Measurements from ENCODE around the gene ZNF585A.
A peak's percentile ranks its signal among the peaks of the same experiment; 100 is the strongest.
"Not testable (repeated sequence)": the region's sequence is repeated elsewhere in the genome, so short reads cannot be mapped to it uniquely, and the experiment has no call there.

Gene ZNF585A

DNA sequence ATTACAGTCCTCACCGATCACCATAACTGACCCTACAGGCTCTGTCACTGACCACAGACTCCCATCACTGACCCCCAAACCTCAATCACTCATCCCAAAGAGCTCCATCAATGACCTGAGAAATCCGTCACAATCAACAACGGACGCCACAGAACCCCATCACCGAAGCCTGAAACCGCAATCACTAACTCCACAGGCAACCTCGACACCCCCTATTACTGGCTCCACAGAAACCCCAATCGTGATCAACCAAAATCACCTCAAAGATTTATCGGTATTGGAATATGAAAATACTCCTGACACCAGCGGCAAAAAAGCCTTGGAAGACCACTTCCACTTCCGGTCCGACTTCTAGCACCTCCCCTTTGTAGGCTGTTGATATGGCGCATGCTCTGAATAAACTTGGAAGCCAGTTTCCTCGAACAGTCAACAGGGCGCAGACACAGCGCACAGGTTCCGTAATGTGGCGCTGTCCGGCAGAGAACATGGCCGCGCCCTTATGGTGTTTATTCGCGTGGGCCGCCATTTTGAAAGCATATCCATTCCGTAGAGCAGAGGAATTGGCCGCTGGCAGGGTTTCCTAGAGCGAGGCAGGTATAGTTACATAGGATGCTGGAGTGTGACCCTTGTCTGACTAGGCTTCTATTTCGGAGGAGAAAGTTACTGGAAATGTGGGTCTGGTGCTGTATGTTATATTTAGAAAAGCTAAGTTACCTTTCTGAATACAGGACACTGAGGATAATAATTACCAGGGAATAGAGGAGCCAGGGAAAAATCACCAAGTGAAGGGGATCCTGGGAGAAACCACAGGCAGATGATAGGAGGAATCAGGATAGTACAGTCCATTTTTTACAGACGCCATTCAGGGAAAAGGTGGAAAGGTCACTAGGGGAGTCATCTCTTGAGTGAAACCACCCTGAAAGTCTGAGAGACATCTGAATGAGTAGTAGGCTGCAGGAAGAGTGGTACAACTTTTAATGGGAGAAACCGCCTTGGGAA, at the start of gene ZNF585A:
Gene ZNF585A (minus strand): TSS at position 328 of the 999 bp plus-strand sequence. CDS start 2,785 bp downstream, outside the sequence.
- peak; percentile 98 for DNase-seq

- DNase-seq = no peak
Observed at GRCh38 chr19:37221136-37221535, 48.6 kb upstream of the ZNF585A start.

GRCh38 chr19:37220383-37220782, 47.9 kb upstream of the ZNF585A start:
- DNase-seq = no peak

DNA sequence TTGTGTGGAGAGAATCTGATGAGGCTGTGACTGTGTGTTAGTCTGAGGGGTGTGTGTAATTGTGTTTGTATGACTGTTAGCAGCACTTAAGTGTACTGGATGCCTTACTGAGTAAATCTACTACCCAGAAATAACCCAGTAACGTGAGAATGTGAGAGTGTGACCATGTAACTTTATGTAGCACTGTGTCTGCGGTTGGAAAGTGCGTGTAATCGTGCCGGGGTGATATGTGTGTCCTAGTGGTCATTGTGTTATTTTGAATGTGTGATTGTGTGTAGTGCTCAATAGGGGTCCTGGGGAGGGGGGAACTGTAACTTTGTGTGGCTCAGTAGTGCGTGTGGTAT, 46.1 kb upstream of the ZNF585A start:
- DNase-seq = no peak

- DNase-seq = peak; percentile 96
Observed at GRCh38 chr19:37217775-37218591, 45.5 kb upstream of the ZNF585A start, which contains the start of gene ZNF383. TSS of gene ZNF383 (plus strand) at chr19:37218214. CDS start at chr19:37230454, 12,240 bp downstream.

DNA sequence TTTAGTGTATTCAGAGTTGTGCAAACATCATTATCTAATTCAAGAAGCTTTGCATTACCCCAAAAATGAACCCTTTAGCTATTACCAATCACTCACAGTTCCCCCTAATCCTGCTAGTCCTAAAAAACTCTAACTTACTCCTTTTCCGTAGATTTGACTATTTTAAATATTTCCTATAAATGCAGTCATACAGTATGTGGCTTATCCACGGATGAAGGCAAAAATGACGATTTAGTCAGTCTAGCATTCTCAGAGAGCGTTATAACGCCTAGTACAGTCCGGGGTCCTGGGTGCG, 44.9 kb upstream of the ZNF585A start:
- no peak for DNase-seq

DNA sequence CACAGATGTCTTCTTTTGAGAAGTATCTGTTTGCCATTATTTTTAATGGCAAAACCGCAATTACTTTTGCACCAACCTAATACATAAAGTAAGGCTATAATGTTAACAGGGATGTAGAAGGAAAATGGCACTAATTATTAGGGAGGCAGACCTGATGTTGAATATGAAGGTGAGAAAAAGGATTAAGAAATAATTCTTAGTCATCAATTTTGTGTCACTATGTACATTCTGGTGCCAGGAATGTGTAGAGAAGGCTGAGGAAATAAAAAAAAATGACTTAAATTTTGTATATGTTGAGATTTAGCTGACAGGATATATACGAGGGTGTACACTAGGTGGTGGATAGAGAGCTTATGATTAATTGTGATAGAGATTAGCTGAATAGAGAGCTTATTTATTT, 25.3 kb upstream of the ZNF585A start:
- no peak for DNase-seq

GRCh38 chr19:37197115-37197514, 24.6 kb upstream of the ZNF585A start:
- DNase-seq = not testable (repeated sequence)

GRCh38 chr19:37195248-37195647, 22.8 kb upstream of the ZNF585A start:
- not testable (repeated sequence) for DNase-seq

DNA sequence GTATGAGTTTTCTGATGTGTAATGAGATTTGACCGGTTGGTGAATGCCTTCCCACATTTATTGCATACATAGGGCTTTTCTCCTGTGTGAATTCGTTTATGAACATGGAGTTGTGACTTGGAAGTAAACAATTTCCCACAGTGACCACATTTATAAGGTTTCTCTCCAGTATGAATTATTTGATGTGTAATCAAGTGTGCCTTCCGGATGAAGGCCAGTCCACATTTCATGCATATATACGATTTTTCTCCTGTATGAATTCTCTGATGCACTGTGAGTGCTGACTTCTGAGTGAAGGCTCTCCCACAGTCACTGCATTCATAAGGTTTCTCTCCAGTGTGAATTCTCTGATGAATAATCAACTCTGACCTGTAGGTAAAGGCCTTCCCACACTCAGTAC, 13.6 kb upstream of the ZNF585A start:
- DNase-seq = not testable (repeated sequence)

DNA sequence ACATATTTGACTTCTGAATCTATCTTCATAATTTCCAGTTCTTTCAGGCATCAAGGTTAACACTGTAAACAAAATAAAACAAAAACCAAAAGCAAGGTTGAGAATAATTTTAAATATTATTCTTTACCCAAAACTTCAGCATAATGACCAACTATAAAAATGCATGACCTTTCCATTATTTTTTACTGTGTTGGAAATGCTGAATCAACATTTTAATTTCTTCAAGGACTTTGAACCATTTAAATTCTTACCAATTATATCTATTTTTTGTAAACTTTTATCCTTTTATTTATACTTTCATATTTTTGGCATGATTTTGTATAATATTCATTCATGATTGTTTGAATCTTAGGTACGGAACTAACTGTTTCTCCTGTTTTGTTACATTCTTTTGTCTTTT, 6.9 kb downstream of the ZNF585A start:
- DNase-seq = no peak

DNA sequence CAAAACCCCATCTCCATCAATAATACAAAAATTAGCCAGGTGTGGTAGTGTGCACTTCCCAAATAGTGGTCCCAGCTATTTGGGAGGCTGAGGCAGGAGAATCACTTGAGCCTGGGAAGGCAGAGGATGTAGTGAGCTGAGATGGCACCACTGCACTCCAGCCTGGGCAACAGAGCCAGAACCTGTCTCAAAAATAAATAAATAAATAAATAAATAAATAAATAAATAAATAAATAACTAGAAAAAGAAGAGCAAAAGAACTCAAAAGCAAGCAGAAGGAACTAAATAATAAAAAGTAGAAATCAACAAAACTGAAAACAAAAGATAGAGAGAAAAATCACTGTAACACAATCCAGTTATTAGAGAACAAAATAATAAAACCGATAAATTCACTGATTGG, 12.3 kb downstream of the ZNF585A start:
- DNase-seq = no peak

- DNase-seq = no peak
Observed at GRCh38 chr19:37148214-37148613, 24.3 kb downstream of the ZNF585A start.

GRCh38 chr19:37136111-37136510, 36.4 kb downstream of the ZNF585A start:
- no peak for DNase-seq

DNA sequence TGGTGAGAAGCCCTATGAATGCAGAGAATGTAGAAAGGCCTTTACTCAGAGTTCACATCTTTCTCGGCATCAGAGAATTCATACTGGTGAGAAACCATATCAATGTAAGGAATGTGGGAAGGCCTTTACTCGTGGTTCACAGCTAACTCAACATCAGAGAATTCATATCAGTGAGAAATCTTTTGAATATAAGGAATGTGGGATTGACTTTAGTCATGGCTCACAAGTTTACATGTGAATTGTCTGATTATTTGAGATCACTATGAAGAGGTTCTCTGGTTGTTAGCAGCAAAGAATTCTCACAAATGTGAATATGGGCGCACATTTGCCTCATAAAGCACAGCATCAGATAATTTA, 43.7 kb downstream of the ZNF585A start:
- no peak for DNase-seq

DNA sequence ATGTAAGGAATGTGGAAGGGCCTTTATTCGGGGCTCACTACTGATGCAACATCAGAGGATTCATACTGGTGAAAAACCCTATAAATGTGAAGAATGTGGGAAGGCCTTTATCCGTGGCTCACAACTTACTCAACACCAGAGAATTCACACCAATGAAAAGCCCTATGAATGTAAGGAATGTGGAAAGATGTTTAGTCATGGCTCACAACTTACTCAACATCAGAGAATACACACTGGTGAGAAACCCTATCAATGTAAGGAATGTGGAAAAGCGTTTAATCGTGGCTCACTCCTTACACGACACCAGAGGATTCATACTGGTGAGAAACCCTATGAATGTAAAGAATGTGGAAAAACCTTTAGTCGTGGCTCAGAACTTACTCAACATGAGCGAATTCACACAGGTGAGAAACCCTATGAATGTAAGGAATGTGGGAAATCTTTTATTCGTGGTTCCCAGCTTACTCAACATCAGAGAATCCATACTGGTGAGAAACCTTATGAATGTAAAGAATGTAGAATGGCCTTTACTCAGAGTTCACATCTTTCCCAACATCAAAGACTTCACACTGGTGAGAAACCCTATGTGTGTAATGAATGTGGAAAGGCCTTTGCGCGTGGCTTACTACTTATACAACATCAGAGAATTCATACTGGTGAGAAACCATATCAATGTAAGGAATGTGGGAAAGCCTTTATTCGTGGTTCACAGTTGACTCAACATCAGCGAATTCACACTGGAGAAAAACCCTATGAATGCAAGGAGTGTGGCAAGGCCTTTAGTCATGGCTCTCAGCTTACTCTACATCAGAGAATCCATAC, 44.3 kb downstream of the ZNF585A start:
- no peak for DNase-seq

GRCh38 chr19:37122093-37122492, 50.4 kb downstream of the ZNF585A start:
- DNase-seq = not testable (repeated sequence)

GRCh38 chr19:37114001-37114400, 58.5 kb downstream of the ZNF585A start:
- DNase-seq = peak; percentile 6

- DNase-seq = peak; percentile 40
Observed at GRCh38 chr19:37111753-37112152, 60.7 kb downstream of the ZNF585A start.

DNA sequence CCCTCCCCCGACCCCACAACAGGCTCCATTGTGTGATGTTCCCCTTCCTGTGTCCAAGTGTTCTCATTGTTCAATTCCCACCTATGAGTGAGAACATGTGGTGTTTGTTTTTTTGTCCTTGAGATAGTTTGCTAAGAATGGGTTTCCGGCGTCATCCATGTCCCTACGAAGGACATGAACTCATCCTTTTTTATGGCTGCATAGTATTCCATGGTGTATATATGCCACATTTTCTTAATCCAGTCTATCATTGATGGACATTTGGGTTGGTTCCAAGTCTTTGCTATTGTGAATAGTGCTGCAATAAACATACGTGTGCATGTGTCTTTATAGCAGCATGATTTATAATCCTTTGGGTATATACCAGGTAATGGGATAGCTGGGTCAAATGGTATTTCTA, 68.4 kb downstream of the ZNF585A start:
- not testable (repeated sequence) for DNase-seq

- DNase-seq = no peak
Observed at GRCh38 chr19:37098570-37098969, 73.9 kb downstream of the ZNF585A start.

DNA sequence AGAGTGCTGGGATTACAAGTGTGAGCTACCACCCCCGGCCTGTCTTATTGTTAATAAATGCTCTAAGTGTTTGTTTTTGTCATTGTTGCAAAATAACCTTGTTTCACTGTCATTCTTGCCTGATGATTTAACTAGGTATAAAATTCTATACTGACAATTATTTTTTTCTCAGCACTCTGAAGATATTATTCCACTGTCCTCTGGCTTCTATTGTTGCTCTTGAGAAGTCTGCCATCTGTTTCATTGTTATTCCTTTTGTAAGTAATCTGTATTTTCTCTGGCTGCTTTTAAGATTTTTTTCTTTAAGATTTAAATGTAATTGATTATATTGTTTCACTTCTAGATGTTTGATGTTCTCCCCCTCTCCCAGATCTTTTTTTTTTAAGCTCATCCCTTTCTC, 76.6 kb downstream of the ZNF585A start:
- peak; percentile 4 for DNase-seq

Measured in NCI-H69 (cell line).